H1 (cell line): ENCODE results near the gene CD151. TPM values are rescaled to one million over a fixed set of nuclear protein-coding genes. Genes with fewer than 3 reads are reported as not detected.
A peak's percentile ranks its signal among the peaks of the same experiment; 100 is the strongest.

ENCODE experiments used
- CTCF ChIA-PET: fragments of 300-600 bp; sonication (Branson Sonifier 250); formaldehyde crosslinking; loops from one replicate; lab custom pipeline; 2021; ENCODE audit not compliant: partially characterized antibody; lab: Charles Lee
- POLR2A ChIA-PET: fragments of 300-600 bp; sonication (Branson Sonifier 250); formaldehyde crosslinking; loops from one replicate; lab custom pipeline; 2021; ENCODE audit warnings: inconsistent platforms; ENCODE audit not compliant: partially characterized antibody; lab: Charles Lee
- DNase-seq, 2 experiments: peaks; one replicate each; pipeline versions ENCODE4 v3.0.0 to v3.0.0-alpha.2; 2010 to 2022; ENCODE audit warnings: low spot score in 2 of 2, low read depth in 1 of 2, mixed read lengths in 1 of 2
- FAIRE-seq: peaks from 2 replicates; lab custom pipeline; 2011; peaks lifted over from hg19 to GRCh38; lab: Jason Lieb, UNC
- H2AFZ ChIP-seq: 2 replicates; pipeline ENCODE4 v1.8.1; 2012; ENCODE audit warnings: low read length, inconsistent platforms
- H2AK5ac ChIP-seq: 2 replicates; pipeline ENCODE4 v1.6.1; 2013; ENCODE audit warnings: low read depth, low read length
- H2BK120ac ChIP-seq: replicated peaks from 2 replicates; pipeline ENCODE3; 2013; ENCODE audit warnings: low read depth, low read length, inconsistent platforms
- H2BK12ac ChIP-seq: 2 replicates; pipeline ENCODE4 v1.6.1; 2013; ENCODE audit warnings: low read depth, low read length
- H2BK15ac ChIP-seq: 2 replicates; pipeline ENCODE4 v1.6.1; 2013; ENCODE audit warnings: low read length
- H2BK20ac ChIP-seq: 2 replicates; pipeline ENCODE4 v1.6.1; 2013; ENCODE audit warnings: low read length
- H2BK5ac ChIP-seq: 2 replicates; pipeline ENCODE4 v1.6.1; 2013; ENCODE audit warnings: low read depth, low read length
- H3K14ac ChIP-seq: 2 replicates; pipeline ENCODE4 v1.6.1; 2013; ENCODE audit warnings: inconsistent platforms; ENCODE audit not compliant: insufficient read length
- H3K18ac ChIP-seq: 2 replicates; pipeline ENCODE4 v1.6.1; 2013; ENCODE audit warnings: low read length; ENCODE audit errors: extremely low read depth
- H3K23ac ChIP-seq: 2 replicates; pipeline ENCODE4 v1.6.1; 2013; ENCODE audit warnings: inconsistent platforms; ENCODE audit not compliant: insufficient read length
- H3K23me2 ChIP-seq: 2 replicates; pipeline ENCODE4 v1.6.1; 2013; ENCODE audit warnings: low read depth, low read length
- H3K27ac ChIP-seq: 2 replicates; pipeline ENCODE4 v1.6.1; 2011; ENCODE audit warnings: low read depth, low read length, inconsistent platforms
- H3K27me3 ChIP-seq, 4 experiments: replicated peaks in 1 of 4; 1 replicate in 1 of 4; 2 replicates in 3 of 4; pipeline versions ENCODE4 v1.6.1 to v1.8.1; 2011 to 2013; ENCODE audit warnings: low read length in 3 of 4, mild to moderate bottlenecking in 3 of 4, inconsistent platforms in 2 of 4, mixed read lengths in 2 of 4, moderate library complexity in 1 of 4; ENCODE audit not compliant: control insufficient read depth in 3 of 4, insufficient read depth in 3 of 4; ENCODE audit errors: extremely low read depth in 1 of 4
- H3K36me3 ChIP-seq, 4 experiments: 2 replicates each; pipeline versions ENCODE4 v1.6.1 to v1.8.1; 2011 to 2013; ENCODE audit warnings: mild to moderate bottlenecking in 4 of 4, low read length in 3 of 4, moderate library complexity in 2 of 4, control low read depth in 1 of 4, inconsistent platforms in 1 of 4; ENCODE audit not compliant: insufficient read depth in 4 of 4, control insufficient read depth in 2 of 4
- H3K4ac ChIP-seq: replicated peaks from 2 replicates; pipeline ENCODE3; 2013; ENCODE audit warnings: low read length, low read depth, mixed read lengths, inconsistent platforms; ENCODE audit not compliant: insufficient read length
- H3K4me1 ChIP-seq, 4 experiments: replicated peaks in 1 of 4; 1 replicate in 1 of 4; 2 replicates in 3 of 4; pipeline versions ENCODE4 v1.6.1 to v1.8.1; 2011 to 2013; ENCODE audit warnings: low read length in 3 of 4, inconsistent platforms in 2 of 4, mixed read lengths in 1 of 4; ENCODE audit not compliant: insufficient read depth in 4 of 4, control insufficient read depth in 3 of 4
- H3K4me2 ChIP-seq, 2 experiments: 2 replicates each; pipeline versions ENCODE4 v1.6.1 to v1.8.1; 2011 to 2013; ENCODE audit warnings: low read depth in 2 of 2, low read length in 2 of 2, control low read depth in 1 of 2, inconsistent platforms in 1 of 2, mild to moderate bottlenecking in 1 of 2; ENCODE audit not compliant: insufficient read depth in 1 of 2
- H3K4me3 ChIP-seq, 4 experiments: fragments of 200-600, 300-600 bp in 1 of 4; sonication (generic), shearing (Covaris generic), sonication (Bioruptor Twin) in 1 of 4; 2 replicates each; pipeline versions ENCODE4 v1.5.1 to v1.8.1; 2011 to 2016; ENCODE audit warnings: low read length in 4 of 4, low read depth in 3 of 4, control low read depth in 2 of 4, inconsistent platforms in 2 of 4, mild to moderate bottlenecking in 2 of 4, mixed read lengths in 1 of 4, moderate library complexity in 1 of 4; ENCODE audit not compliant: insufficient read depth in 2 of 4; ENCODE audit errors: extremely low read depth in 1 of 4
- H3K56ac ChIP-seq: replicated peaks from 2 replicates; pipeline ENCODE3; 2013; ENCODE audit warnings: low read depth, mild to moderate bottlenecking, mixed read lengths, low read length, inconsistent platforms; ENCODE audit not compliant: insufficient read length
- H3K79me1 ChIP-seq: 2 replicates; pipeline ENCODE4 v1.6.1; 2013; ENCODE audit warnings: low read depth, low read length, control low read depth
- H3K79me2 ChIP-seq, 2 experiments: 2 replicates each; pipeline versions ENCODE4 v1.6.1 to v1.8.1; 2012 to 2013; ENCODE audit warnings: low read length in 2 of 2, mild to moderate bottlenecking in 2 of 2, inconsistent platforms in 1 of 2; ENCODE audit not compliant: insufficient read depth in 2 of 2, control insufficient read depth in 1 of 2
- H3K9ac ChIP-seq, 4 experiments: replicated peaks in 1 of 4; 1 replicate in 1 of 4; 2 replicates in 3 of 4; pipeline versions ENCODE4 v1.6.1 to v1.8.1; 2011 to 2013; ENCODE audit warnings: low read depth in 3 of 4, low read length in 3 of 4, control low read depth in 2 of 4, mild to moderate bottlenecking in 2 of 4, moderate library complexity in 2 of 4, inconsistent platforms in 1 of 4; ENCODE audit errors: extremely low read depth in 1 of 4
- H3K9me3 ChIP-seq, 2 experiments: 2 replicates each; pipeline versions ENCODE4 v1.6.1 to v1.8.1; 2012 to 2013; ENCODE audit warnings: mild to moderate bottlenecking in 2 of 2, moderate library complexity in 2 of 2, control low read depth in 1 of 2, inconsistent platforms in 1 of 2, low read depth in 1 of 2, low read length in 1 of 2, mixed read lengths in 1 of 2; ENCODE audit not compliant: insufficient read depth in 2 of 2
- H4K20me1 ChIP-seq, 2 experiments: replicated peaks in 1 of 2; 2 replicates each; pipeline versions ENCODE3 to v1.8.1; 2011 to 2013; ENCODE audit warnings: inconsistent platforms in 2 of 2, low read length in 2 of 2, mild to moderate bottlenecking in 1 of 2; ENCODE audit not compliant: insufficient read depth in 2 of 2, control insufficient read depth in 1 of 2
- H4K5ac ChIP-seq: 2 replicates; pipeline ENCODE4 v1.6.1; 2013; ENCODE audit warnings: low read length, low read depth, mixed read lengths, inconsistent platforms; ENCODE audit not compliant: insufficient read length
- H4K8ac ChIP-seq: 2 replicates; pipeline ENCODE4 v1.8.0; 2013; ENCODE audit warnings: mild to moderate bottlenecking, moderate library complexity, low read length, inconsistent platforms; ENCODE audit not compliant: insufficient read depth; ENCODE audit errors: extremely low read depth
- H4K91ac ChIP-seq: replicated peaks from 2 replicates; pipeline ENCODE3; 2013; ENCODE audit warnings: low read length, mixed read lengths, inconsistent platforms; ENCODE audit not compliant: insufficient read length
- EGR1 ChIP-seq: IDR thresholded peaks from 2 replicates; pipeline ENCODE4 v1.6.1; 2011; ENCODE audit warnings: low read depth, low read length, borderline replicate concordance
- GABPA ChIP-seq: IDR thresholded peaks from 2 replicates; pipeline ENCODE4 v1.6.1; 2011; ENCODE audit warnings: mild to moderate bottlenecking, low read length, moderate library complexity, borderline replicate concordance; ENCODE audit not compliant: insufficient read depth
- POLR2AphosphoS5 ChIP-seq: IDR thresholded peaks from 2 replicates; pipeline ENCODE4 v1.6.1; 2011; ENCODE audit warnings: low read depth, low read length
- POU5F1 ChIP-seq: IDR thresholded peaks from 2 replicates; pipeline ENCODE4 v1.6.1; 2011; ENCODE audit warnings: low read depth, mild to moderate bottlenecking, low read length, moderate library complexity
- RAD21 ChIP-seq, 2 experiments: IDR thresholded peaks in 1 of 2; conservative IDR thresholded peaks in 1 of 2; 2 replicates each; pipeline ENCODE4 v1.6.1; 2011; ENCODE audit warnings: low read depth in 2 of 2, low read length in 2 of 2, improper control_type of control experiment in 1 of 2, inconsistent platforms in 1 of 2, mild to moderate bottlenecking in 1 of 2, moderate library complexity in 1 of 2
- RFX5 ChIP-seq: IDR thresholded peaks from 2 replicates; pipeline ENCODE4 v1.6.1; 2011; ENCODE audit warnings: low read depth, low read length, improper control_type of control experiment, borderline replicate concordance
- SIN3A ChIP-seq, 2 experiments: IDR thresholded peaks in 1 of 2; conservative IDR thresholded peaks in 1 of 2; 2 replicates each; pipeline ENCODE4 v1.6.1; 2011 to 2012; ENCODE audit warnings: low read length in 2 of 2, improper control_type of control experiment in 1 of 2, low read depth in 1 of 2, mild to moderate bottlenecking in 1 of 2
- TAF1 ChIP-seq: IDR thresholded peaks from 2 replicates; pipeline ENCODE4 v1.6.1; 2011; ENCODE audit warnings: mild to moderate bottlenecking, low read depth, low read length
- WGBS, 2 experiments: shearing (Covaris generic) in 1 of 2; methylation state at CpG; one replicate each; pipeline versions ENCODE4 v1.1.6 to v1.1.7; 2013 to 2015; ENCODE audit warnings: low lambda C conversion rate in 2 of 2, mixed read lengths in 2 of 2, inconsistent platforms in 1 of 2, low coverage in 1 of 2, missing lambda C conversion rate in 1 of 2; ENCODE audit not compliant: insufficient replicate concordance in 2 of 2, insufficient coverage in 1 of 2, insufficient read length in 1 of 2; ENCODE audit errors: extremely low coverage in 1 of 2, missing lambda C conversion rate in 1 of 2; 5-methylcytosine and 5-hydroxymethylcytosine counted together
- polyA plus RNA-seq, 7 experiments: library from polyadenylated mRNA; depleted of rRNA in 3 of 7; stranded (reverse) in 5 of 7; unstranded in 2 of 7; fragments of >200 nt in 5 of 7; fragments of 200-250 nt in 2 of 7; gene quantifications; 1 replicate in 5 of 7; 2 replicates in 1 of 7; 4 replicates in 1 of 7; pipeline versions ENCODE4 v1.2.1 to v1.2.3, GENCODE V29; 2011 to 2013; ENCODE audit warnings: missing spikeins in 2 of 7, mixed read lengths in 2 of 7
- total RNA-seq: library from RNA; stranded (reverse); fragmentation: NEBNext Ultra II Directional; extraction: Animal tissue kit (Norgen Biotek cat#: 25700); gene quantifications from 2 replicates; pipeline ENCODE4 v1.2.1, GENCODE V29; 2021
- TF ChIP-seq, protein P1 (sequence below): IDR thresholded peaks from 2 replicates; pipeline ENCODE4 v1.6.1; 2012; ENCODE audit warnings: inconsistent platforms

The CD151 gene
- total and polyA plus RNA-seq, 2 of the 8 experiments (the other 6 are each of a cell fraction or from before 2014, with no cell fraction given): 101 to 212 TPM

DNA sequence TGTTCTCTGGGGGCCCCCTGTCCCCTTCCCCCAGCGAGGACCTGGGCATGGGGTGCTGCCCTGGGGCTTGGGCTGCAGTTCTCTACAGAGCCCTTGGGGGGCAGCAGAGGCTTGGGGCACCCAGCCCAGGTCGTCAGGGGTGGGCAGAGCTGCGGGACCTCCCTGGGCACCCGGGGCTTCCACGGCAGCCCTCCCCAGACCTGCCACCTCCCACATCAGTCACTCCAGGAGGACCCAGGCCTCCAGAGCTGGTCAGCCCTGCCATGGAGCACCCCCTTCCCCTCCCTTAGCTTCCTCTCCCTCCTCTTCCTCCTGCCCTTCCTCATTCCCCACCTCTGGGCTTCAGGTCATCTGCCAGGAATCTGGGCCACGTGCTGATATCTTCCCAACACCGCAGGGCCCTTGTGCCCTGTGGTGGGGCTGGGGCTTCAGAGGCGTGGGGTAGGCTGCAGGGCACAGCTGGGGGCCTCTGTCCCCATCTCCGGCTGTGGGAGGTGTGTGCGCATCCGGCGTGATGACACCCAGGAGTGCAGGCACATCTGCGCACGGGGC lies 15.7 kb downstream of the CD151 start:
- no peaks in the 10 kb centered on the region for H3K79me1 ChIP-seq
- H2BK120ac ChIP-seq: no peak overlapping the region
- H2BK5ac ChIP-seq: no peak overlapping the region
- peak overlapping the region in 1 of 4 experiments; percentile 60; a peak in 3 of 8 replicates for H3K4me3 ChIP-seq
- peaks cover 0 to 9% of the 10 kb centered on the region in 2 experiments; a peak in 1 of 4 replicates for H3K79me2 ChIP-seq
- H2BK12ac ChIP-seq: no peak overlapping the region
- peaks cover 25% of the 10 kb centered on the region; the same call in 1 of the 2 replicates for H3K23me2 ChIP-seq
- no peak overlapping the region for H2BK15ac ChIP-seq
- WGBS, 2 experiments: 48% methylated on average over 14 of the region's 14 CpGs; no CpG with 5 or more reads in 1 of the 2 experiments
- CTCF ChIA-PET: interaction anchor here (0.7 to 6.7 kb wide), 30 partner anchors 9 to 698 kb away, joined by 3 to 74 read pairs (median 4); partner anchors contain the start of genes CD151, CRACR2B, PIDD1 and PNPLA2
- no peaks in the 10 kb centered on the region for H3K9me3 ChIP-seq
- no peak overlapping the region for H3K27ac ChIP-seq
- POLR2A ChIA-PET: interaction anchor here (0.7 to 40.4 kb wide), 5 partner anchors 9 to 37 kb away, joined by 3 to 1917 read pairs (median 7); partner anchors contain the start of genes CD151, CEND1, CRACR2B and PIDD1
- peaks cover 0 to 47% (median 32%) of the 10 kb centered on the region in 4 experiments; a peak in 6 of 7 replicates for H3K4me1 ChIP-seq
- peak overlapping the region; percentile 67 to 91 for H3K4me2 ChIP-seq
- peaks cover 14 to 28% of the 10 kb centered on the region in 2 experiments for H4K20me1 ChIP-seq
- no peak overlapping the region for H3K23ac ChIP-seq
- H4K5ac ChIP-seq: no peak overlapping the region
- DNase-seq (peak in 1 of 2 experiments; percentile 85), FAIRE-seq (no peak)
- no peak overlapping the region for H3K56ac ChIP-seq
- H3K27me3 ChIP-seq: peaks cover 0 to 2% (median 0%) of the 10 kb centered on the region in 4 experiments; a peak in 4 of 7 replicates
- no peak overlapping the region for H4K91ac ChIP-seq
- no peak overlapping the region for H2AK5ac ChIP-seq
- H3K9ac ChIP-seq: no peak overlapping the region
- no peak overlapping the region for H2AFZ ChIP-seq
- 0 out of 2 replicates have a peak overlapping the region, but pooled peaks have one; percentile 32 for H2BK20ac ChIP-seq
- no peak overlapping the region for H3K14ac ChIP-seq
- no peaks in the 10 kb centered on the region for H3K36me3 ChIP-seq
- no peak overlapping the region for H3K4ac ChIP-seq
- H3K18ac ChIP-seq: peak overlapping the region; percentile 60; the same call in 1 of the 2 replicates
- no peak overlapping the region for H4K8ac ChIP-seq
- 0 out of 2 replicates have a peak, but pooled peaks have one; percentile 2 for TF ChIP-seq TAF1
- no peak for TF ChIP-seq POLR2AphosphoS5
- no peak for TF ChIP-seq EGR1
- TF ChIP-seq, protein P1, sequence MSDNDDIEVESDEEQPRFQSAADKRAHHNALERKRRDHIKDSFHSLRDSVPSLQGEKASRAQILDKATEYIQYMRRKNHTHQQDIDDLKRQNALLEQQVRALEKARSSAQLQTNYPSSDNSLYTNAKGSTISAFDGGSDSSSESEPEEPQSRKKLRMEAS: peak; percentile 65; the same call in 1 of the 2 replicates
- 0 out of 2 replicates have a peak, but pooled peaks have one; percentile 15 for TF ChIP-seq GABPA
- TF ChIP-seq SIN3A (conservative IDR thresholded peaks at IDR 0.05 in 1 of 2, IDR thresholded peaks at IDR 0.05 in 1 of 2; ENCODE audit: low read depth in 1 of 2, low read length in 2 of 2): 0 out of 4 replicates have a peak, but pooled peaks of 1 of the 2 experiments have one; percentile 40
- no peak for TF ChIP-seq RFX5
- TF ChIP-seq POU5F1: no peak
- TF ChIP-seq RAD21 (IDR thresholded peaks at IDR 0.05 in 1 of 2, conservative IDR thresholded peaks at IDR 0.05 in 1 of 2; ENCODE audit: low read depth in 2 of 2, low read length in 2 of 2): peak; percentile 65 to 77
